Gastroesophageal sphincter (tissue), 4 donors: ENCODE measurements around the gene PRR13. TPM values are rescaled to one million over a fixed set of nuclear protein-coding genes. Genes with fewer than 3 reads are reported as not detected.

Experiments
- ATAC-seq: fragments of 150-250 bp; one replicate; pipeline ENCODE4 v1.9.1; 2016; ENCODE audit warnings: mild to moderate bottlenecking, moderate library complexity
- H3K27ac ChIP-seq, 4 donors: fragments of 200-600 bp; sonication (generic) in 3 of 4; 1 replicate in 3 of 4; 2 replicates in 1 of 4; pipeline ENCODE4 v1.5.1; 2016 to 2019
- H3K27me3 ChIP-seq: fragments of 200-600 bp; sonication (generic); one replicate; pipeline ENCODE4 v1.5.1; 2019
- H3K36me3 ChIP-seq, 2 donors: fragments of 200-600 bp; sonication (generic); one replicate each; pipeline ENCODE4 v1.5.1; 2019; ENCODE audit warnings: control low read depth in 1 of 2
- H3K4me1 ChIP-seq, 3 donors: fragments of 200-600 bp; sonication (generic); 1 replicate in 2 of 3; 2 replicates in 1 of 3; pipeline ENCODE4 v1.5.1; 2016 to 2019; ENCODE audit warnings: control low read depth in 2 of 3
- H3K4me3 ChIP-seq, 2 donors: fragments of 200-600 bp; sonication (generic); one replicate each; pipeline ENCODE4 v1.5.1; 2019; ENCODE audit warnings: mild to moderate bottlenecking in 1 of 2, moderate library complexity in 1 of 2
- H3K9me3 ChIP-seq, 3 donors: fragments of 200-600 bp; sonication (generic); one replicate each; pipeline ENCODE4 v1.5.1; 2017 to 2019; ENCODE audit warnings: control low read depth in 2 of 3
- EP300 ChIP-seq: sonication (generic); formaldehyde crosslinking; IDR thresholded peaks from one replicate; pipeline ENCODE4 v1.6.1; 2017; ENCODE audit warnings: antibody characterized with exemption, mild to moderate bottlenecking
- POLR2A ChIP-seq, 2 donors: fragments of 450-650 bp; IDR thresholded peaks; one replicate each; pipeline ENCODE4 v1.6.1; 2017; ENCODE audit warnings: antibody characterized with exemption in 2 of 2, mild to moderate bottlenecking in 2 of 2, moderate library complexity in 1 of 2
- POLR2AphosphoS5 ChIP-seq: sonication (generic); formaldehyde crosslinking; IDR thresholded peaks from one replicate; pipeline ENCODE4 v1.6.1; 2017; ENCODE audit warnings: antibody characterized with exemption
- WGBS, 2 donors: methylation state at CpG; one replicate each; pipeline ENCODE4 v1.1.5; 2018; ENCODE audit warnings: low coverage in 1 of 2; 5-methylcytosine and 5-hydroxymethylcytosine counted together
- total RNA-seq, 4 donors: library from RNA; depleted of rRNA; stranded (reverse); fragments of >200 nt; gene quantifications; one replicate each; pipeline ENCODE4 v1.1.0, GENCODE V29; 2016
- TF ChIP-seq, protein P1 (sequence below), 4 experiments: fragments of 200-600 bp in 2 of 4; fragments of 450-650 bp in 2 of 4; sonication (generic) in 1 of 4; IDR thresholded peaks; one replicate each; pipeline ENCODE4 v1.5.1; 2017 to 2019; ENCODE audit warnings: antibody characterized with exemption in 4 of 4, mild to moderate bottlenecking in 2 of 4, moderate library complexity in 2 of 4

Gene PRR13
- total RNA-seq, 4 donors from 2014 or later: 54.2 to 73.2 (median 69.6) TPM

DNA sequence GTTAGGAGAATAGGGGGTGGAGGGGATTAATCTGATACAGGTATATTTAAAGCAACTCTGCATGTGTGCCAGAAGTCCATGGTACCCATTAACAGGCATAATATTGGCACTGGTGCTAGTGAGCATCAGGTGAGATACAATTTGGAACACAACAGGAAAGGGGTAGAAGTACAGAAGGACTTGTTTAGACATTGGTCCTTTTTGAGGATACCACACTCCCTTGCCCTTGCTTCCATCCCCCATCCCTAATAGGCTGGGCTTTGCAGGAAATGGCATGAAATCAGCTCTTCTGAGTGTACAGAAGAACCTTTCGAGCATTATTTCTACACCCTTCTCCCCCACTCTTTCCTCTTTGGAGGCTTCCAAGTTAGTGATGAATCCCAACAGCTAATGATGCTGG lies 26.7 kb downstream of the PRR13 start:
- no peak overlapping the region for H3K4me3 ChIP-seq
- H3K36me3 ChIP-seq: peaks cover 10 to 100% of the 10 kb centered on the region in 2 donors
- no peak for ATAC-seq
- no peaks in the 10 kb centered on the region for H3K9me3 ChIP-seq
- peaks cover 0 to 80% (median 3%) of the 10 kb centered on the region in 3 donors for H3K4me1 ChIP-seq
- H3K27me3 ChIP-seq: no peaks in the 10 kb centered on the region
- H3K27ac ChIP-seq: no peak overlapping the region
- WGBS, 2 donors: 33 to 50% methylated on average over 1 of the region's 1 CpG
- no peak for TF ChIP-seq POLR2A (IDR thresholded peaks at IDR 0.05)
- no peak for TF ChIP-seq POLR2AphosphoS5
- TF ChIP-seq EP300: no peak
- TF ChIP-seq, protein P1, sequence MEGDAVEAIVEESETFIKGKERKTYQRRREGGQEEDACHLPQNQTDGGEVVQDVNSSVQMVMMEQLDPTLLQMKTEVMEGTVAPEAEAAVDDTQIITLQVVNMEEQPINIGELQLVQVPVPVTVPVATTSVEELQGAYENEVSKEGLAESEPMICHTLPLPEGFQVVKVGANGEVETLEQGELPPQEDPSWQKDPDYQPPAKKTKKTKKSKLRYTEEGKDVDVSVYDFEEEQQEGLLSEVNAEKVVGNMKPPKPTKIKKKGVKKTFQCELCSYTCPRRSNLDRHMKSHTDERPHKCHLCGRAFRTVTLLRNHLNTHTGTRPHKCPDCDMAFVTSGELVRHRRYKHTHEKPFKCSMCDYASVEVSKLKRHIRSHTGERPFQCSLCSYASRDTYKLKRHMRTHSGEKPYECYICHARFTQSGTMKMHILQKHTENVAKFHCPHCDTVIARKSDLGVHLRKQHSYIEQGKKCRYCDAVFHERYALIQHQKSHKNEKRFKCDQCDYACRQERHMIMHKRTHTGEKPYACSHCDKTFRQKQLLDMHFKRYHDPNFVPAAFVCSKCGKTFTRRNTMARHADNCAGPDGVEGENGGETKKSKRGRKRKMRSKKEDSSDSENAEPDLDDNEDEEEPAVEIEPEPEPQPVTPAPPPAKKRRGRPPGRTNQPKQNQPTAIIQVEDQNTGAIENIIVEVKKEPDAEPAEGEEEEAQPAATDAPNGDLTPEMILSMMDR (IDR thresholded peaks at IDR 0.05): no peak

DNA sequence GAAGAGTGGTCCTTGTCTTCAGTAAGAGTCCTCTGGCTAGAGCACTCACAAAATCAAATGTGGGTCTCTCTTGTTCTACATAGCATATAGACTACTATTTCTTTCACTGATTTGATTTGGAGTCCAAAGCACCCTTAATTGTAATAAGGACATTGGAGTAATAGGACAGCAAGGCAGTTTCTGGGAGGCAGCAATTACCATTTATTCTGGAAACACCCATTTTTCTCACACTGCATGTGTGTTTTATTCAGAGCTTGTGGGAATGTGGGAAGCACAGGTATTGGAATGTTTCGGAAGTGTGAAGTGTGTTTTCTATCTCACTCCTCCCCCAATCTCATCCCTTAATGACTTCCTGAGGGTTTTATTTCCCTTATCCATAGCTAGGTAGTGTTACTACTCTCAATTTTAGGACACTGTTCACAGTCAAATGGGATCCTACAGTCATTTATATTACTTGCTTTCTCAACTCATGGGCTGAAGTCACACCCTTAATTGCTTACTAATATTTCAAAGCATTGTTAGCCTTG lies 30.6 kb downstream of the PRR13 start:
- H3K27ac ChIP-seq: no peak overlapping the region
- TF ChIP-seq POLR2A (IDR thresholded peaks at IDR 0.05): no peak
- WGBS, 2 donors: 88 to 93% methylated on average over 1 of the region's 1 CpG

DNA sequence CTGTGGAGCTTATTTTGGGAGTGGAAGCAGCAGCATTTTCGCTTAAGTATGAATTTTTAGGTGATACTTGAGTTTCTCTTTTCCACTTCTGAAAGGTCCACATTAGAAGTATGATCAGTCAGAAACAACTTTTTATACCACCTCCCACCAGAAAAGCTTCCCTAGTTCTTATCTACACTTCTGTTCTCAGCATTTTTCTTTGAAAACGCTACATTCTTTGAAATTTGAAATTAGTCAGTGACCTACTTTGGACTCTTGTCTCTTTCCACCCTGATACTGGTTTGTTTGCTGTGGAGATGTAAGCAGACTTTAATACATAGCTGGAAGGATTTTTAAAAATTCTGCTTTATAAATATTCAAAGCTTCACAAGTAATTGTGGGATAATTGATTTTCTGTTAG lies 32.5 kb downstream of the PRR13 start:
- TF ChIP-seq, protein P1 (IDR thresholded peaks at IDR 0.05): no peak
- TF ChIP-seq EP300 (no peak), POLR2A (IDR thresholded peaks at IDR 0.05) (no peak), POLR2AphosphoS5 (no peak)
- Histone ChIP-seq H3K4me1 (peaks cover 3 to 91% (median 9%) of the 10 kb centered on the region in 3 donors), H3K27me3 (no peaks in the 10 kb centered on the region), H3K27ac (peak overlapping the region in 2 of 4 donors; percentile 36 to 64), H3K9me3 (no peaks in the 10 kb centered on the region), H3K36me3 (peaks cover 4 to 100% of the 10 kb centered on the region in 2 donors), H3K4me3 (no peak overlapping the region)
- ATAC-seq: no peak
- WGBS, 2 donors: 52 to 57% methylated on average over 2 of the region's 2 CpGs

More for the DNA sequence above, 30.6 kb downstream of the PRR13 start:
- no peak for ATAC-seq
- Histone ChIP-seq H3K9me3 (no peaks in the 10 kb centered on the region), H3K4me3 (no peak overlapping the region), H3K36me3 (peaks cover 7 to 100% of the 10 kb centered on the region in 2 donors), H3K4me1 (peaks cover 3 to 80% (median 9%) of the 10 kb centered on the region in 3 donors), H3K27me3 (no peaks in the 10 kb centered on the region)

DNA sequence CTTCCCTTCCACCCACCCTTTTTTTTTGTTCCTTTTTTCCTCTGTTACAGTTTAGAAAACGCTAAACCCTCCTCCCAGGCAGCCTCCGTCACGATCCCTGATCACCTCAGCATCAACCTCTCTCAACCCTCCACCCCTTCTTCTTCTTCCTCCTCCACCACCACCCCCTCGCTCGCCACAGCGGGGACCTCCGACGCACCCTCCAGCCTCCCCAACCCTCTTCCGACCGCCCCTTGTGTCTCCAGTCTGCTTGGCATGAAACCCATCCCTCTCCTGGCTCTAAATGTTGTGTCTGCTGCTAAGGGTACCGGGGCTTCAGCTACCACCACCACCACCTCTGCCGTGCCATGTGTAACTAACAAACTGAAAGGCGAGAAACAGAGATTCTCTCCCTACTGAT lies 33.3 kb downstream of the PRR13 start:
- H3K27ac ChIP-seq: peak overlapping the region in 3 of 4 donors; percentile 36 to 64 (median 49)
- peaks cover 3 to 93% (median 9%) of the 10 kb centered on the region in 3 donors for H3K4me1 ChIP-seq
- no peaks in the 10 kb centered on the region for H3K9me3 ChIP-seq
- WGBS, 2 donors: 45 to 47% methylated on average over 10 to 13 of the region's 13 CpGs
- H3K36me3 ChIP-seq: peaks cover 0 to 100% of the 10 kb centered on the region in 2 donors
- TF ChIP-seq, protein P1 (IDR thresholded peaks at IDR 0.05): no peak
- TF ChIP-seq POLR2A (IDR thresholded peaks at IDR 0.05) (no peak), EP300 (no peak), POLR2AphosphoS5 (no peak)
- ATAC-seq: no peak
- H3K4me3 ChIP-seq: no peak overlapping the region
- no peaks in the 10 kb centered on the region for H3K27me3 ChIP-seq

DNA sequence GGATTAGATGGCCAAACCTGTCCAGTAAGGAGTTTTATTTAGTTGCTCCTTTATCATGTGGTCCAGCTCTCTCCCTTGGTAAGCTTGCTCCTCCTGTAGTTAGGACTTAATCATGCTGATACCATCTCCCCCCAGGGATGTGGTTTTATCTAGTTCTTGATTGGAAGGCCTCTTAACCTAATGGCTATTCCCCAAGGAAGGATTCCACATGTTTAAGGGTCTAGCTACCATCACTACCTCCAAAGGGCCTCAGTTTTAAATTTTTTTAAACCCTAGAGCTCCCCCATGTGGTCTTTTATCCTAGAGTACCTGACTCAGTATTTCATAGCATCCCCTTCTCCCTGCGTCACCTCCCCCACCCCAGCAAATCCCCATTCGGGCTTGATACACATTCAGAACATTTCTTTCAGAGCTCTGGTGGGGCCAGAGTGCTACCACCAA lies 35.3 kb downstream of the PRR13 start:
- no peak for TF ChIP-seq POLR2AphosphoS5
- TF ChIP-seq, protein P1 (IDR thresholded peaks at IDR 0.05): peak in 3 of 4 experiments; percentile 14 to 22 (median 21)
- peaks cover 0 to 100% of the 10 kb centered on the region in 2 donors for H3K36me3 ChIP-seq
- no peak for ATAC-seq
- no peak overlapping the region for H3K4me3 ChIP-seq
- peak overlapping the region in 3 of 4 donors; percentile 2 to 64 (median 9) for H3K27ac ChIP-seq
- no peaks in the 10 kb centered on the region for H3K9me3 ChIP-seq
- 49 to 70% methylated on average over 2 of the region's 2 CpGs for WGBS, 2 donors
- H3K27me3 ChIP-seq: no peaks in the 10 kb centered on the region
- H3K4me1 ChIP-seq: peaks cover 3 to 88% (median 9%) of the 10 kb centered on the region in 3 donors
